K562 (cell line): ENCODE measurements around the gene GDF15. TPM values are rescaled to one million over a fixed set of nuclear protein-coding genes. Genes with fewer than 3 reads are reported as not detected.

ENCODE experiments used
- CHD2 ChIP-seq: IDR thresholded peaks from 2 replicates; pipeline ENCODE4 v1.6.1; 2011; ENCODE audit warnings: low read depth, low read length
- ILK ChIP-seq: fragments of 450-650 bp; IDR thresholded peaks from 2 replicates; pipeline ENCODE4 v1.6.1; 2016; ENCODE audit warnings: missing genetic modification characterization, low read depth, mild to moderate bottlenecking, missing compliant biosample characterization, moderate library complexity, borderline replicate concordance
- NR2C1 ChIP-seq, 2 experiments: fragments of 450-650 bp; IDR thresholded peaks; 2 replicates each; pipeline ENCODE4 v1.6.1; 2017; ENCODE audit warnings: mild to moderate bottlenecking in 2 of 2, antibody characterized with exemption in 1 of 2, inconsistent platforms in 1 of 2, missing compliant biosample characterization in 1 of 2, missing genetic modification characterization in 1 of 2
- NR4A1 ChIP-seq, 2 experiments: fragments of 250-450 bp in 1 of 2; fragments of 450-650 bp in 1 of 2; sonication (Bioruptor Pico) in 1 of 2; IDR thresholded peaks; 2 replicates each; pipeline versions ENCODE4 v1.4.0 to v1.6.1; 2016 to 2020; ENCODE audit warnings: mild to moderate bottlenecking in 2 of 2, missing compliant biosample characterization in 1 of 2, missing genetic modification characterization in 1 of 2, moderate library complexity in 1 of 2
- RBBP5 ChIP-seq: fragments of 200-600 bp; sonication (generic); IDR thresholded peaks from 2 replicates; pipeline ENCODE4 v1.6.1; 2012; ENCODE audit warnings: borderline replicate concordance, mild to moderate bottlenecking, low read length, control low read depth, inconsistent platforms; ENCODE audit not compliant: insufficient read depth, poor library complexity, severe bottlenecking
- TEAD2 ChIP-seq: fragments of 450-650 bp; IDR thresholded peaks from 2 replicates; pipeline ENCODE4 v1.6.1; 2016; ENCODE audit warnings: missing genetic modification characterization, control low read depth, missing compliant biosample characterization
- ZBTB9 ChIP-seq: fragments of 450-650 bp; formaldehyde crosslinking; IDR thresholded peaks from 2 replicates; pipeline ENCODE4 v1.4.0; 2020; ENCODE audit warnings: mild to moderate bottlenecking, moderate library complexity
- ZNF124 ChIP-seq: sonication (generic); formaldehyde crosslinking; IDR thresholded peaks from 2 replicates; pipeline ENCODE4 v1.8.1; 2022; ENCODE audit warnings: missing genetic modification reagents
- ZNF384 ChIP-seq: IDR thresholded peaks from 2 replicates; pipeline ENCODE4 v1.6.1; 2012; ENCODE audit warnings: low read depth, low read length, improper control_type of control experiment
- ZNF408 ChIP-seq: fragments of 250-450 bp; sonication (Bioruptor Pico); IDR thresholded peaks from 2 replicates; pipeline ENCODE4 v1.4.0; 2020; ENCODE audit warnings: low read depth, mild to moderate bottlenecking, moderate library complexity
- polyA plus RNA-seq, 8 experiments: library from polyadenylated mRNA; depleted of rRNA in 4 of 8; stranded (reverse) in 5 of 8; unstranded in 3 of 8; fragments of >200 nt; fragmentation: Nextera tagmentation in 2 of 8; fragmentation: Illumina TruSeq in 1 of 8; extraction: Ambion mirVana in 2 of 8; extraction: Trizol in 1 of 8; gene quantifications; 2 replicates each; pipeline versions ENCODE4 v1.2.1 to v1.2.3, GENCODE V29; 2011 to 2014; ENCODE audit warnings: inconsistent platforms in 1 of 8, missing spikeins in 1 of 8
- total RNA-seq, 7 experiments: library from RNA; depleted of rRNA in 6 of 7; stranded (reverse); fragments of >200 nt in 6 of 7; fragmentation: Illumina TruSeq in 2 of 7; extraction: Trizol in 2 of 7; gene quantifications; 2 replicates each; pipeline versions ENCODE4 v1.2.1 to v1.2.3, GENCODE V29; 2011 to 2021; ENCODE audit warnings: low replicate concordance in 1 of 7
- TF ChIP-seq, protein P1 (sequence below): fragments of 250-450 bp; sonication (Bioruptor Pico); IDR thresholded peaks from 2 replicates; pipeline ENCODE4 v1.8.0; 2021; ENCODE audit warnings: mild to moderate bottlenecking, moderate library complexity
- TF ChIP-seq, protein P2 (sequence below): fragments of 450-650 bp; IDR thresholded peaks from 2 replicates; pipeline ENCODE4 v1.7.1; 2018; ENCODE audit warnings: mild to moderate bottlenecking, low read depth; ENCODE audit not compliant: partially characterized antibody
- TF ChIP-seq, protein P3 (sequence below): fragments of 450-650 bp; IDR thresholded peaks from 2 replicates; pipeline ENCODE4 v1.6.1; 2017; ENCODE audit warnings: antibody characterized with exemption, mild to moderate bottlenecking

GDF15 gene
- total and polyA plus RNA-seq, 9 of the 15 experiments (the other 6 are each of a cell fraction or from before 2014, with no cell fraction given), result 2.3 to 82.4 (median 12.5) TPM

- TF ChIP-seq NR4A1 (CRISPR knock-in tag; IDR thresholded peaks at IDR 0.05), result 0 out of 2 replicates have a peak, but pooled peaks have one; percentile 42
- no peak for TF ChIP-seq NR4A1 (tag; IDR thresholded peaks at IDR 0.05)
- TF ChIP-seq, protein P1, sequence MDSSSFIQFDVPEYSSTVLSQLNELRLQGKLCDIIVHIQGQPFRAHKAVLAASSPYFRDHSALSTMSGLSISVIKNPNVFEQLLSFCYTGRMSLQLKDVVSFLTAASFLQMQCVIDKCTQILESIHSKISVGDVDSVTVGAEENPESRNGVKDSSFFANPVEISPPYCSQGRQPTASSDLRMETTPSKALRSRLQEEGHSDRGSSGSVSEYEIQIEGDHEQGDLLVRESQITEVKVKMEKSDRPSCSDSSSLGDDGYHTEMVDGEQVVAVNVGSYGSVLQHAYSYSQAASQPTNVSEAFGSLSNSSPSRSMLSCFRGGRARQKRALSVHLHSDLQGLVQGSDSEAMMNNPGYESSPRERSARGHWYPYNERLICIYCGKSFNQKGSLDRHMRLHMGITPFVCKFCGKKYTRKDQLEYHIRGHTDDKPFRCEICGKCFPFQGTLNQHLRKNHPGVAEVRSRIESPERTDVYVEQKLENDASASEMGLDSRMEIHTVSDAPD, result no peak
- peak; percentile 34; the same call in 1 of the 2 replicates for TF ChIP-seq ZBTB9 (CRISPR knock-in tag)
- no peak for TF ChIP-seq ILK (tag)
- TF ChIP-seq ZNF408 (CRISPR knock-in tag), result no peak
- TF ChIP-seq, protein P2, sequence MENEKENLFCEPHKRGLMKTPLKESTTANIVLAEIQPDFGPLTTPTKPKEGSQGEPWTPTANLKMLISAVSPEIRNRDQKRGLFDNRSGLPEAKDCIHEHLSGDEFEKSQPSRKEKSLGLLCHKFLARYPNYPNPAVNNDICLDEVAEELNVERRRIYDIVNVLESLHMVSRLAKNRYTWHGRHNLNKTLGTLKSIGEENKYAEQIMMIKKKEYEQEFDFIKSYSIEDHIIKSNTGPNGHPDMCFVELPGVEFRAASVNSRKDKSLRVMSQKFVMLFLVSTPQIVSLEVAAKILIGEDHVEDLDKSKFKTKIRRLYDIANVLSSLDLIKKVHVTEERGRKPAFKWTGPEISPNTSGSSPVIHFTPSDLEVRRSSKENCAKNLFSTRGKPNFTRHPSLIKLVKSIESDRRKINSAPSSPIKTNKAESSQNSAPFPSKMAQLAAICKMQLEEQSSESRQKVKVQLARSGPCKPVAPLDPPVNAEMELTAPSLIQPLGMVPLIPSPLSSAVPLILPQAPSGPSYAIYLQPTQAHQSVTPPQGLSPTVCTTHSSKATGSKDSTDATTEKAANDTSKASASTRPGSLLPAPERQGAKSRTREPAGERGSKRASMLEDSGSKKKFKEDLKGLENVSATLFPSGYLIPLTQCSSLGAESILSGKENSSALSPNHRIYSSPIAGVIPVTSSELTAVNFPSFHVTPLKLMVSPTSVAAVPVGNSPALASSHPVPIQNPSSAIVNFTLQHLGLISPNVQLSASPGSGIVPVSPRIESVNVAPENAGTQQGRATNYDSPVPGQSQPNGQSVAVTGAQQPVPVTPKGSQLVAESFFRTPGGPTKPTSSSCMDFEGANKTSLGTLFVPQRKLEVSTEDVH, result peak; percentile 50
- no peak for TF ChIP-seq ZNF124 (CRISPR knock-in tag)
- peak; percentile 55; the same call in 1 of the 2 replicates for TF ChIP-seq NR2C1 (IDR thresholded peaks at IDR 0.05)
- TF ChIP-seq NR2C1 (tag; IDR thresholded peaks at IDR 0.05), result peak; percentile 51
- TF ChIP-seq RBBP5, result peak; percentile 27
- no peak for TF ChIP-seq TEAD2 (tag)
- peak; percentile 27; the same call in 1 of the 2 replicates for TF ChIP-seq CHD2
- TF ChIP-seq, protein P3, sequence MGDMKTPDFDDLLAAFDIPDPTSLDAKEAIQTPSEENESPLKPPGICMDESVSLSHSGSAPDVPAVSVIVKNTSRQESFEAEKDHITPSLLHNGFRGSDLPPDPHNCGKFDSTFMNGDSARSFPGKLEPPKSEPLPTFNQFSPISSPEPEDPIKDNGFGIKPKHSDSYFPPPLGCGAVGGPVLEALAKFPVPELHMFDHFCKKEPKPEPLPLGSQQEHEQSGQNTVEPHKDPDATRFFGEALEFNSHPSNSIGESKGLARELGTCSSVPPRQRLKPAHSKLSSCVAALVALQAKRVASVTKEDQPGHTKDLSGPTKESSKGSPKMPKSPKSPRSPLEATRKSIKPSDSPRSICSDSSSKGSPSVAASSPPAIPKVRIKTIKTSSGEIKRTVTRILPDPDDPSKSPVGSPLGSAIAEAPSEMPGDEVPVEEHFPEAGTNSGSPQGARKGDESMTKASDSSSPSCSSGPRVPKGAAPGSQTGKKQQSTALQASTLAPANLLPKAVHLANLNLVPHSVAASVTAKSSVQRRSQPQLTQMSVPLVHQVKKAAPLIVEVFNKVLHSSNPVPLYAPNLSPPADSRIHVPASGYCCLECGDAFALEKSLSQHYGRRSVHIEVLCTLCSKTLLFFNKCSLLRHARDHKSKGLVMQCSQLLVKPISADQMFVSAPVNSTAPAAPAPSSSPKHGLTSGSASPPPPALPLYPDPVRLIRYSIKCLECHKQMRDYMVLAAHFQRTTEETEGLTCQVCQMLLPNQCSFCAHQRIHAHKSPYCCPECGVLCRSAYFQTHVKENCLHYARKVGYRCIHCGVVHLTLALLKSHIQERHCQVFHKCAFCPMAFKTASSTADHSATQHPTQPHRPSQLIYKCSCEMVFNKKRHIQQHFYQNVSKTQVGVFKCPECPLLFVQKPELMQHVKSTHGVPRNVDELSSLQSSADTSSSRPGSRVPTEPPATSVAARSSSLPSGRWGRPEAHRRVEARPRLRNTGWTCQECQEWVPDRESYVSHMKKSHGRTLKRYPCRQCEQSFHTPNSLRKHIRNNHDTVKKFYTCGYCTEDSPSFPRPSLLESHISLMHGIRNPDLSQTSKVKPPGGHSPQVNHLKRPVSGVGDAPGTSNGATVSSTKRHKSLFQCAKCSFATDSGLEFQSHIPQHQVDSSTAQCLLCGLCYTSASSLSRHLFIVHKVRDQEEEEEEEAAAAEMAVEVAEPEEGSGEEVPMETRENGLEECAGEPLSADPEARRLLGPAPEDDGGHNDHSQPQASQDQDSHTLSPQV, result peak; percentile 29; the same call in 1 of the 2 replicates
- TF ChIP-seq ZNF384, result no peak
Observed at GRCh38 chr19:18436671-18437490, 50.9 kb downstream of the GDF15 start (continued).
